Stimulated activated CD4-positive, alpha-beta T cell treated with anti-CD3 and anti-CD28 coated beads, TNF-alpha, amount 100 ng/mL, for 48 hours (primary cell): ENCODE results near the gene AFF3.
A peak's percentile ranks its signal among the peaks of the same experiment; 100 is the strongest.
"Not testable (repeated sequence)": the region's sequence is repeated elsewhere in the genome, so short reads cannot be mapped to it uniquely, and the experiment has no call there.

ENCODE experiments used
- DNase-seq, 3 donors: peaks; one replicate each; pipeline ENCODE4 v3.0.0-alpha.2; 2020; ENCODE audit warnings: low read depth in 3 of 3

Gene AFF3, protein sequence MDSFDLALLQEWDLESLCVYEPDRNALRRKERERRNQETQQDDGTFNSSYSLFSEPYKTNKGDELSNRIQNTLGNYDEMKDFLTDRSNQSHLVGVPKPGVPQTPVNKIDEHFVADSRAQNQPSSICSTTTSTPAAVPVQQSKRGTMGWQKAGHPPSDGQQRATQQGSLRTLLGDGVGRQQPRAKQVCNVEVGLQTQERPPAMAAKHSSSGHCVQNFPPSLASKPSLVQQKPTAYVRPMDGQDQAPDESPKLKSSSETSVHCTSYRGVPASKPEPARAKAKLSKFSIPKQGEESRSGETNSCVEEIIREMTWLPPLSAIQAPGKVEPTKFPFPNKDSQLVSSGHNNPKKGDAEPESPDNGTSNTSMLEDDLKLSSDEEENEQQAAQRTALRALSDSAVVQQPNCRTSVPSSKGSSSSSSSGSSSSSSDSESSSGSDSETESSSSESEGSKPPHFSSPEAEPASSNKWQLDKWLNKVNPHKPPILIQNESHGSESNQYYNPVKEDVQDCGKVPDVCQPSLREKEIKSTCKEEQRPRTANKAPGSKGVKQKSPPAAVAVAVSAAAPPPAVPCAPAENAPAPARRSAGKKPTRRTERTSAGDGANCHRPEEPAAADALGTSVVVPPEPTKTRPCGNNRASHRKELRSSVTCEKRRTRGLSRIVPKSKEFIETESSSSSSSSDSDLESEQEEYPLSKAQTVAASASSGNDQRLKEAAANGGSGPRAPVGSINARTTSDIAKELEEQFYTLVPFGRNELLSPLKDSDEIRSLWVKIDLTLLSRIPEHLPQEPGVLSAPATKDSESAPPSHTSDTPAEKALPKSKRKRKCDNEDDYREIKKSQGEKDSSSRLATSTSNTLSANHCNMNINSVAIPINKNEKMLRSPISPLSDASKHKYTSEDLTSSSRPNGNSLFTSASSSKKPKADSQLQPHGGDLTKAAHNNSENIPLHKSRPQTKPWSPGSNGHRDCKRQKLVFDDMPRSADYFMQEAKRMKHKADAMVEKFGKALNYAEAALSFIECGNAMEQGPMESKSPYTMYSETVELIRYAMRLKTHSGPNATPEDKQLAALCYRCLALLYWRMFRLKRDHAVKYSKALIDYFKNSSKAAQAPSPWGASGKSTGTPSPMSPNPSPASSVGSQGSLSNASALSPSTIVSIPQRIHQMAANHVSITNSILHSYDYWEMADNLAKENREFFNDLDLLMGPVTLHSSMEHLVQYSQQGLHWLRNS (N-terminal part only)

DNA sequence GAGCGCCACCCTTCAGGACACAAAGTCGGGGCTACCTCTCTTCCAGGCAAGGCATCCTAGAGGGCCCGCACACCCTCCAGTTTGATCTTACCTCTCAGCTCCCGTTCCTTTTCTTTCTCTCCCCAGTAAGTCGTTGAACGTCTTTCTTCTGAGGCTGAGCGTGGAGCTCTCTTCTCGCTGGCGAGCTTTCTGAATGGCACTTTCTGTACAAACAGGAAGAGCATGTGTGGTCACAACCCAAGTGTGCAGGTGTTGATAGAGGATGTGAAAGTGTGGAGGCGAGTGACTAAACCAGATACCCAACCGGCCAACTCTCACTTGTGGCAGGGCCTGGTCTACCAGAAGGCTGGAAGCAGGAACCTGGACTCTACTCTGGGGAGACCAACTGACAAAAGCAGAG, at the start of gene AFF3:
Gene AFF3, minus strand, starts transcription at position 198 of the 400 bp plus-strand sequence. CDS start 38,136 bp downstream, outside the sequence.
- peak; percentile 27 to 60 (median 58) for DNase-seq

DNA sequence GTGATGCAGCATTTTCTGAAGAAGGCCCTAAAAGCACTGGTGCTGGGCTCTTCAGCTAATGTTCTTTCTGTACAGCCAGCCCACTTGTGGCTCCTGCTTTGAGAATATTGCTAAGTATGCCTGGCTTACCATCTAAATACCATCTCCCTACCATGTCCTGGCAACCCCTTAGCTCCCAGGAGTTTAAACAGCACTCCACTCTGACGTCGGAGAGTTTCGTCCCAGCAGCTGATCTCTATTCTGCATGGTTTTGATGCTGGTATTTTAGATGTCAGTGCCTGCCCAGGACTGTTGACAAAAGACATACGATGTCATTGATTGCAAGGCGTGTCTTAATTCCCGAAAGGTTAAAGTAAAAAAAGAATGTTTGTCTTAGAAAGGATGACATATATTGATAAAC, 47.0 kb upstream of the AFF3 start:
- no peak for DNase-seq

DNA sequence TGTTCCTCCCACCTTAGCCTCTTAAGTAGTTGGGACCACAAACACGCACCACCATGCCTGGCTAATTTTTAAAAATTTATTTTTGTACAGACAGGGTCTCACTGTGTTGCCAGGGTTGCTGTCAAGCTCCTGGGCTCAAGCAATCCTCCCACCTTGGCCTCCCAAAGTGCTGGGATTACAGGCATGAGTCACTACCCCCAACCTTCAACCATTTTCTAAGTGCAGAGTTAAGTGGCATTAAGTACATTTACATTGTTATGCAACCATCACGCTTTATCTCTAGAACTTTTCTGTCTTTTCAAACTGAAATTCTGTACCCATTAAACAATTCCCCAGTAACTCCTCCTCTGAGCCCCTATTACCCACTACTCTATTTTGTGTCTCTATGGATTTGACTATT, 45.9 kb upstream of the AFF3 start:
- no peak for DNase-seq

DNA sequence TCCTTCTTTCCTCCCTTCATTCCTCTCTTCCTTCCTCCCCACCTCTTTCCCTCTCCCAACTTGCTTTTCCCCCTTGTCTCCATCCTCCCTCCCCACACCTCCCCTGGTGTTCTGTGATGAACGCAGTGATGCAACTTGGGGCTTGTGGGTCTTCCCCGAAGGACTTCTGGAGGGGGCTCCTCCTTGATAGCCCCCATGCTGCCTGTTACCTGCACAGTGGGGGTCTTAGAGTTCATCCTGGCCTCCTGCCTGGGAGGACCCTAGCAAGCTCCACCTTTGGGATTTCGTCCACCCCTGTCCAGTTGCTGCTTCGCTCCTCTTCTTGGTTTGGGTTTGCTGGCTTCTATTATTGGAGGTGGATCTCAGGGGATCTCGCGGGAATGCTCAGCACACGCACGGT, 43.7 kb upstream of the AFF3 start:
- DNase-seq: no peak

DNA sequence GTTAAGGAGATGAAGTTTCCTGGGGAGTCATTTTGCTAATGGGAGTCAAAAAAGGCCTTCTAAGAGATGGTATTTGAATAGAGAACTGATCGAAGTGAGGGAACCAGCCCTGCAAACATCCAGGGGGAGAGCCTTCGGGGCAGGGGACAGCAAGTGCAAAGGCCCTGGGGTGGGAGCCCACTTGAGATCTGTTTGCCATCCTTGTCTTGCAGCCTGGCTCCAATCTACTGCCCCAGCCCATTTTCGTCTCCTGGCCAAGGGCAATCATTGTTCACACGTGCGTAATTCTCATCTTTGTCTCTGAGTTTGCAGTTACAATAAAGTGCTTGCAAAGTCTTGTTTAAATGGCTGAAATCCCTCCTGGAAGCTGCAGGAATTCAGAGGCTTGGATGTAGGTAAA, 43.1 kb upstream of the AFF3 start:
- DNase-seq: no peak

DNA sequence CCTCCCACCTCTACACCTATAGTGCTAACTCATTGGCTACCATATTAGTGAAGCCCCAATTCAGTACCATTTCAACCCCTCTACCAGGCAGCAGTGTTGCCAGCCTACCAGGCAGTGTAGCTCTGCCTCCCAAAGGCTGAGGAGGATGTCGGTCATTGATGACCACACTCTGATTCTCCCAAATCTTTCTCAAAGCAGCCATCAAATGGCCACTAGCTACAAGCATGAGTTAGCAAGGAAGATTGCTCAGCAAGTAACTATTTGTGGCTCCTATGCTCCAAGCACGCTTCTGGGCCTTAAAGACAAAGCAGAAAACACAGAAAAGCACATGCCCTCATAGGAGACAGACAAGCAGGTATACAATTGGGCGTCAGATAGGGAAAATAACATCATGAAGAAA, 42.7 kb upstream of the AFF3 start:
- DNase-seq: no peak

DNA sequence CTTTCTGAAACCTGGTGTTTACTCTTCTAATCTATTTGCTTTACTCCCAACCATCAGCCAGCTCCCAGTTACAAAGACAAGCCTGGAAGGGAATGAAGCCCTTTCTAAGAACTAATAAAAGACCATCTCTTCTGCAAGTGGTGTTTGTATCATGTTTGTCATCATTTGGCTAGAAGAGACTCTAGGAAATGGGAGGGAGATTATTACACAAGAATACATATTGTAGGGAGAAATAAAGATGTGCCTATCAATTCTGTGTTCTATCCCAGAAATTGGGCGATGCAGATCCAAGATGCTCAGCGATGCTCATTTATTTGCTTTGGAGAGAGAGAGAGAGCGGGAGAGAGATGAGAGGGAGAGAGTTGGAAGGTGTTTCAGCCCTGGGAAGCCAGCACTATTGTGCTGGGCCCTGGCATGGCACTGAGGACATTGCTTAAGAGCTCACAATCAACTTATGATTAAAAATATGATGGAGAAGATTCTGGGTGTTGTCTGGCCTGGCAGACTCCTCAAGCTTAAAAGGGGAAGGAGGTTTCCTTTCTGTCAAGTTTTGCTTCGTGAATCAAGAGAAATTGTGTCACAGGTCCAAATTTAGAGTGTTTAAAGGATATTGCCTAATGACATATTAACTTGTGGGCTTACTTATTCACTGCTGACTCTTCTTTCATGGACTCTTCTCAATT, 41.8 kb upstream of the AFF3 start:
- DNase-seq: no peak

DNA sequence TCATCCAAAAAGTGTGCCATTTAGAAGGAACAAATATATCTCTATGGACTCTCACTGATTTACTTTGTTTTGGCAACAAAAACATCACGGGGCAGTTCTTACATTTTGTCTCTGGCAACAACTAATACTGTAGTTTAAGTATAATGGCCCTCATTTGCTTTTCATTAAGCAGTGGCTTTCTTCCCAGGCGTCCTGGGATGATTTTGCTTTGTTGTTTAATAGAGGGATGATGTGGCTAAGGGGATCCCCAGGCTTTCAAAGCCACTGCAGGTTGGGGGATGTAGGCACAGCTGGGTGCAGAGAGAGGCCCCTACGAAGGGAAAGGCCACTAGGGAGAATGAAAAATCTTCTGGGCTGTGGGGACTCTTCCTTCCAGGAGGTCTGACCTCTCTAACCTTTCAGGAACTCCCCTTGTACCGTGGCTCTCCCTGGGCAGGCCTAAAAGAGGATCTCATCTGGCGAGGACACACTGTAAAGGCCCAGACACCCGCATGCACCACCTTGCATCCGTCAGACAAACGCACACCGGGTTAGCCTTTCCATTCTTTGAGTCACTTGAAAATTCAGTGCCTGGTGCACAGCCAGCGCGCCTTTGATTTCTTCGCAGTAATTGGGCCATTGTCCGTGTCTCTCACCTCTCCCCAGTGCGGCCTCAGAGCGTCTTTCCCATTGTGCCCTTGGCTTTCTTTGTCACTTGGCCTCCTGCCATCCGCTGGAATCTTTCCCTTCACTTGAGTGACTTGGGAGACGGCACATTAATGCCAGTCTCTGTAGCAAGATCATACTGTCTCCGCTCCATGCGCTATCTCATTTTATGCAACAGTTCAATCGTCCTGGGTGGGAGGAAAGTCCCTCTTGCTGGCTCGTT, 40.3 kb upstream of the AFF3 start:
- no peak for DNase-seq

DNA sequence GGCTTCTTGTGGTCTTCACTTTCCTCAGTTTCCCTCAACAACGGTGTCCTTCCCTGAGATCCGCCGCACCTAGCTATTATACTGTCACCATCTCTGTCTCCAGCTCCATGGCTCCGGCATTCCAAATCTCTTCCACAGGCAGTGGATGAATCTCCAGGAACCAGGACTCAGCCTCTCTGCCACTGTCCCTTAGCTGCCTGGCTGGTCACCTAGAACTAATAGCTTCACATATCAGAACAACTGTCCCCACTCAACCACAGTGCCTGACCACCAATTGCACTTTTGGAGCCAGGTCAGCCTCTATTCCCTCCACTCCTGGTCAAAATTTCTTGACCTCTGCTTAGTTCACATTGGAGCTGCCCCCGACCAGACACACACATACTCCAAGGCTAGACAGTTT, 38.1 kb upstream of the AFF3 start:
- DNase-seq: no peak

DNA sequence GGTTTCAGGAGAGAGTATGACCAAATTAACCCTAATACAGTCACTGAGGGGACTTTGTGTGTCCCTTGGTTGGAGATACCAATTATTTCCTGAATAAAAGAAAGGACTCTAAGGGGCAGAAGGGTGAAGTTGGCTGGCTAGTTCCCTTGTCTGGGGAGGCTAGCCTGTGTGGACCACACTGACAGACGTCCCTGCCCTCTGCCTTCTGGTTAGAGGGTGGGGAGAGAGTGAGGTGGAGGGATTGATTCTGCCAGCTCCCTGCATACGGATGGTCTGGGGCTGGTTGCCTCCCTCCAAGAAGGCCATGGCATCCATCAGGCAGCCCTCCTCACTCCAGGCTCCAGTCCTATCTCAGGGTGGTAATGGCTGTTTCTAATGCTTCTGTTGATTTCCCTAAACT, 37.4 kb upstream of the AFF3 start:
- DNase-seq: no peak

DNA sequence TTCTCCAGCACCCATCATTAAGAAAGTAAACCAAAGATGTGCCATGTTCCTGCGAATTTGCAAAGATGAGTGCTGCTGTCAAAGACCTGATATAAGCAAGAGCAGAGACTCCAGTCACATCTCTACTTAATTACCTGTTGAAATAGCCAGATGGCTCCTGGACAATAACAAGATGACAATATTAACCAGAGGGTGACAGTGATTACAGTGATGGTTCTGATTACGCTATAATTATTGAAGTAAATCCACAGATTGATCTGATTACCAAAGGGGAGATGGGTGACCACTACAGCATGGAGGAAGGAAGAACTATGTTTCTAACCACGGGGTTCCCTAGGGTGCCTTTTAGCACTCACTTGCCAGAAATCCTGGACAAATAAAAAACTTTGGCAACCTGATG, 36.5 kb upstream of the AFF3 start:
- DNase-seq: no peak

DNA sequence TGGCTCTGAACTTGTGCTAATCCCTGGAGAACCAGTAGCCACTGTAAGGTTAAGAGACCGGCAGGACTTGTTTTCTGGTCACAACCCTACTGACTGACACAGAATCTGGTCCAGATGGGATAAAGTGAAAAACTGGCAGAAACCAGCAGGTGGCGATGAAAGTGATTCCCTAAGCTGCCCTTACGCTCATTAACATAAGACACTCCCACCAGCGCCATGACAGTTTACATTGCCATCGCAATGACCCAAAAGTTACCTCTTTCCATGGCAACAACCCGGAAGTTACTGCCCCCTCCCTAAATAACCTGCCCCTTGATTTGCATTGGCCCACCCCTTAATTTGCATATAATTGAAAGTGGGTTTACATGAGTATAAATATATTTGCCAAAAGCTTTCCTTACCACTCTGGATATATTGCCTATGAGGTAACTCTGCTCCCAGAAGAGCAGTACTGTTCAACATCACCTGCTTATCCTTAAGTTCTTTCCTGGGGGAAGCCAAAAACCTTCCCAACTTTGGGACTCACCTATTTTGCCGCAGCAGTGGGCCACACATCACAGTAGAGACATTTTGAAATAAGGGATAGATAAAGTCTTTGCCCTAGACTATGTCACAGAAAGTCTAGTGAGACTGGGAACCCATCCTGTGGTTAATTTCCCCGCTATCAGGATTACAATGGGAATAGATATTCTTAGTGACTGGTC, 35.8 kb upstream of the AFF3 start:
- DNase-seq: peak in 2 of 3 donors; percentile 5 to 13

DNA sequence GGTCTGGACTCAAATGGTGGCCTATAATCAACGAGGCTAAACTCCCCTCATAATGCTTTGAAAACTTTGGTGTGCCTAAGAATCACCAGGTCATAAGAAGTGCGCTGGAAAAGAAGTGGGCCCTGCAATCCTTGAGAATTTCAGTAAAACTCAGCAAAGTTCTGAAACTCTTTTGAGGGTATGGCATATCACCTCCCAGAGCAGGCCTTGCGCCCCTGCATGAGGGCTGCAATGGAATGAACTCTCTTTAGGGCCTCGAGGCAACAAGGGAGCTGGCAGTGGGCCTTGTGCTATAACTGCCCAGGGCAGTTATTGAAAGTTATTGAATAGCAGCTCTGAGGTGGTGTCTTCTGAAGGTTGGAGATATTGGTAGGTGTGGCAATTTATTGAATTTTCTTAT, 34.5 kb upstream of the AFF3 start:
- DNase-seq: no peak

DNA sequence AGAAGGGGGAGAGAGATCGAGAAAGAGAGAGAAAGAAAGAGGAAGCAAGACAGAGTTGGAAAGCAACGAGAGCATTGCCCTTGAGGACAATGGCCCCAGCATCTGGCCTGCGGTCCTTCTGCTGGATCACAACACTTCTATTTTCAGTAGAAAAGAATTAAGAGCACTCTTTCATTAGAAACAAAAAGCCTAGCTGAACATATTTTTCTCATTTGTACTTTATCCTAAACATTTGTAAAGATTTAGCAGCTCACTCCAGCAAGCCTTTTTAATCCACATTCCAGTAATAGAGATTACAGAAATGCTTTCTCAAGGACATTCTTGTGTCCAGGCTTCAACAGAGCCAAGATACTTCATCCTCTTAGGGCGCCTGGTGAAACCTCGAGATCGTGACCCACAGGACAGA, 31.6 kb upstream of the AFF3 start:
- no peak for DNase-seq

DNA sequence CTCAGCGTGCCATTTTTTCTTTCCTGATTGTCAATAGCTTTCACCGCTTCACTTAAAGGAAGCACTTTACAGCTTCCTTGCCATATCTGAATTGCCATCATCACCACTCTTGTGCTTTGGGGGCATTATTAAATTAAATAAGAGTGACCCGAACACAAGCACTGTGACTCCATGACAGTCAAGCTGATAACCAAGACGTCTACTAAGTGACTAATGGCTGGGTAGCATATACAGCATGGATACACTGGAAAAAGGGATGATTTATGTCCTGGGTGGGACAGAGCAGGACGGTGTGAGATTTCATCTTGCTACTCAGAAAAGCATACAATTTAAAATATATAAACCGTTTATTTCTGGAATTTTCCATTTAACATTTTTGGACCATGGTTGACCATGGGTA, 24.3 kb upstream of the AFF3 start:
- no peak for DNase-seq

DNA sequence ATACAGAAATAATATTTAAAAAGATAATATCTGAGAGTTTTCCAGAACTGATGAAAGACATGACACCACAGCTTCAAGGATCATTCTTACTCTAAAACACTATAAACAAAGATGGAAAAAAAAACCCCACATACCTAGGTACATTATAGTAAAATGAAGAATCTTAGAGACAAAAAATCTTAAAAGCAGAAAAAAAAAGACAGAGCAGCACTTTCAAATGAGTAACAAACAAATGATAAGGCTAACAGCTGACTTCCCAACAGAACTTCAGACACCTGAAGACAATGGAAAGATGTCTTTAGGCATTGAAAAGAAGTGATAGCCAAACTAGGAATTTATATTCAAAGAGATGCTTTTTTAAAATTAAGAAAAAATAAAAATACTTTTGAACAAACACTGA, 21.2 kb upstream of the AFF3 start:
- no peak for DNase-seq

DNA sequence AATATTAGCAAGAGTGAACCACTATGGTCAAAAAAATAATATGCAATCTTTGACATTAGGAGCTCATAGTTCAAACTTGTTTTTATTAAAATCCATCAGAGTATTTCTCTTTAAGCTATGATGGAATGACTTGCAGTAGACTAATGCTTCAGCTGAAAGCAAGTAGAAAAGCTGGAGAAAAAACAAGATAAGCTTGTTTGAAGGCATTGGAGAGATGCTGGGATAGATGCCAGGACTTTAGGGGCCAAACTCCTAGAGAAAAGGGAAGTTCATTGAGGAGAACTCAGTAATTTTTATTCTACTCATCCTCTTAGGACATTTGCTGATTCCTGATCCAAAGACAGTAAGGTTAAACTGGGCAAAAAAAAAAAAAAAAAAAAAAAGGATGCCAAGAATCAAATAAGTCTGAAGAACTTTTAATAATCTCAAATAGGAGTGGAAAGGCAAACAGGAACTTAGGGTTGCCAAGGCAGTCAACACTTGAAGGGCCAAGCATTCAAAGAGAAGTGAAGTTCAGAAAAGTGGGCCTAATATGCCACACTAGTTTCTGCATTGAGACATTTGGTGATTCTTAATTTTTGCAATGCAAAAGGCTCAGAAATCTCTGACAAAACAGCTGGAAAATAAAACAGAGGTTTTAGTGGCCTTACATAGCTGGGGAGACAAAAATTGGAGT, 19.7 kb upstream of the AFF3 start:
- no peak for DNase-seq

DNA sequence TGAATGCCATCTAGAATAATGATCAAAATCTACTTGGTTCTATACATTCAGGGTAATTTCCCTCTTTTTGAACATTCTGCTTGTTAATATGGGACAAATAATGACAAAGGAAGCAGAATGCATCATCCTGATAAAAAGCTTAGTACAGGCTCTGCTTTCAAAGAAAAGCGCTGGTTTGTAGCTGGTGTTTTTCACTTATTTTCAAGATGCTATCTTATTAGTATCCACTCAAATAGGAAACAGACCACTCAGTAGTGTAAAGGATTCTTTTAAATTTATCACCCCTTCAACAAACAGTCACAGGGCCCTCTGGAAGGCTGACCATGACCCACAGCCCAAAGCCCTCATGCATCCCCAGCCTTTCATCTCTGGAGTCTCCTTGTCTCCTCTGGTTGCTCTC, 18.0 kb upstream of the AFF3 start:
- DNase-seq: no peak

DNA sequence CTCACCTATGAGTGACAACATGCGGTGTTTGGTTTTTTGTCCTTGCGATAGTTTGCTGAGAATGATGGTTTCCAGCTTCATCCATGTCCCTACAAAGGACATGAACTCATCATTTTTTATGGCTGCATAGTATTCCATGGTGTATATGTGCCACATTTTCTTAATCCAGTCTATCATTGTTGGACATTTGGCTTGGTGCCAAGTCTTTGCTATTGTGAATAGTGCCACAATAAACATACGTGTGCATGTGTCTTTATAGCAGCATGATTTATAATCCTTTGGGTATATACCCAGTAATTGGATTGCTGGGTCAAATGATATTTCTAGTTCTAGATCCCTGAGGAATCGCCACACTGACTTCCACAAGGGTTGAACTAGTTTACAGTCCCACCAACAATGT, 9.4 kb upstream of the AFF3 start:
- DNase-seq: not testable (repeated sequence)

DNA sequence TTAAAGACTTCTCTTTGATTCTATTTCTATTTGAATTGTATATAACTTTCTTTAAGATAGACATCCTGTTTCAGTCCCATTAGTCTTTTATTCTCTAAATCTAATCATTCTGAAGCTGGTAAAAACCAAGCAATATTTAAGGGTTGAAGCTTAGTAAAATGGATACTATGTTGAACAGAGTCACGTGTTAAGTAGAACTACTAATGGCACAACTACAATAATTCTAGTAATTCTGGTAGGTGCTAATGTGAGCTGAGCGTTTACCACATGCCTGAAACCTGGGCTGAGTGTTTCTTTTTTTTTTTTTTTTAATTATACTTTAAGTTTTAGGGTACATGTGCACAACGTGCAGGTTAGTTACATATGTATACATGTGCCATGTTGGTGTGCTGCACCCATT, 8.9 kb upstream of the AFF3 start:
- no peak for DNase-seq
